Natural killer cell (primary cell): ENCODE data around the gene CDX2. TPM values are rescaled to one million over a fixed set of nuclear protein-coding genes. Genes with fewer than 3 reads are reported as not detected.

Experiments used
- ATAC-seq, 3 donors: fragments of 150-1000 bp in 2 of 3; fragments of 200-7000 bp in 1 of 3; cut with Tn5 transposase; 1 replicate in 1 of 3; 2 replicates in 2 of 3; pipeline ENCODE4 v1.10.0; 2021; ENCODE audit warnings: mild to moderate bottlenecking in 2 of 3, moderate library complexity in 2 of 3
- DNase-seq, 2 donors: peaks; one replicate each; pipeline versions ENCODE4 v3.0.0 to v3.0.0-alpha.2; 2013 to 2021; ENCODE audit warnings: mixed read lengths in 1 of 2
- H3K27ac ChIP-seq: one replicate; pipeline ENCODE4 v1.5.1; 2013; ENCODE audit warnings: mild to moderate bottlenecking, low read length
- H3K27me3 ChIP-seq: one replicate; pipeline ENCODE4 v1.6.1; 2013; ENCODE audit warnings: low read length; ENCODE audit not compliant: control insufficient read depth, insufficient read depth
- H3K36me3 ChIP-seq: one replicate; pipeline ENCODE4 v1.6.1; 2013; ENCODE audit warnings: low read length; ENCODE audit not compliant: control insufficient read depth, insufficient read depth
- H3K4me1 ChIP-seq: one replicate; pipeline ENCODE4 v1.6.1; 2013; ENCODE audit warnings: low read length; ENCODE audit not compliant: control insufficient read depth, insufficient read depth
- H3K4me3 ChIP-seq: one replicate; pipeline ENCODE4 v1.5.1; 2013; ENCODE audit warnings: low read length
- H3K9me3 ChIP-seq: one replicate; pipeline ENCODE4 v1.6.1; 2013; ENCODE audit warnings: low read length; ENCODE audit not compliant: control insufficient read depth, insufficient read depth
- H3K27ac Mint-ChIP-seq, 2 donors: one replicate each; pipeline ENCODE4 v1.8.0; 2022; ENCODE audit warnings: mild to moderate bottlenecking in 2 of 2, mixed read lengths in 2 of 2, moderate library complexity in 1 of 2
- H3K27me3 Mint-ChIP-seq, 2 donors: one replicate each; pipeline ENCODE4 v1.8.0; 2022; ENCODE audit warnings: low read depth in 2 of 2, mixed read lengths in 2 of 2
- H3K36me3 Mint-ChIP-seq: one replicate; pipeline ENCODE4 v1.8.0; 2022; ENCODE audit warnings: mixed read lengths
- H3K4me1 Mint-ChIP-seq, 2 donors: one replicate each; pipeline ENCODE4 v1.8.0; 2022; ENCODE audit warnings: mixed read lengths in 2 of 2
- H3K4me3 Mint-ChIP-seq: one replicate; pipeline ENCODE4 v1.8.0; 2022; ENCODE audit warnings: mild to moderate bottlenecking, moderate library complexity, mixed read lengths
- H3K9me3 Mint-ChIP-seq, 2 donors: one replicate each; pipeline ENCODE4 v1.8.0; 2022; ENCODE audit warnings: mixed read lengths in 2 of 2
- WGBS: methylation state at CpG from one replicate; pipeline ENCODE4 v1.1.7; 2013; ENCODE audit warnings: missing lambda C conversion rate; ENCODE audit not compliant: insufficient coverage; 5-methylcytosine and 5-hydroxymethylcytosine counted together
- intact Hi-C: fragments of 100-400 bp; cut with micrococcal nuclease; formaldehyde crosslinking; loops from one replicate; pipeline ENCODE4 v1.14.2; 2022
- total RNA-seq, 4 donors: library from RNA; stranded (reverse); fragments of 120-200 nt in 1 of 4; gene quantifications; one replicate each; pipeline versions ENCODE4 v1.2.3 to v1.2.4, GENCODE V29; 2013 to 2022
- TF ChIP-seq, protein P1 (sequence below): fragments of 200-600 bp; IDR thresholded peaks from one replicate; pipeline ENCODE4 v1.8.0; 2022; ENCODE audit warnings: antibody characterized with exemption

The CDX2 gene
- total RNA-seq, 3 donors from 2014 or later (not counting 1 experiment from before 2014, with no cell fraction given), result not detected

DNA sequence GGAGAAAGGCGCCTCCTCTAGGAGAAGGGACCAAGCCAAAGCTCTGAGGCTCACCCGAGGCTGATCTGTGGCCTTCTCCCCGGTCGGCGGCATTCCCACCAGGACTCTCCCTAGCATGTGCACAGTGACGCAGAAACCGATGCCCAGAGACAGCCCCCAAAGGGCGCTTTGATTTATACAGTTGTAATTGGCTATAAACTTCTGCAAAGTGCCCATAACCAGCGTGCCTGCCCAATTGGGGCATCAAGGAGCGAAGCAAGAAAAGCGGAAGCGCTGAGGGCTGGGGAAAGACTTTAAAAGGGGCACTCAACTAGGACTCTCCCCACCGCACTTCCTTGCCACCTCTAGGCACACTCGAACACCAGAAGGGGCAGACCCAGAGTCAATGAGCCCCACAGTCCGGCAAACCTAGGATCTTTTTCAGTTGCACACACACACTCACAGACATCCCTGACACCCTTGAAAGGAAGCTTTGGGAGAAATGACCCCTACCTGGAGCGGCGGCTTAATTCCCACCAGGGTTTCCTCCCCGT, 1.8 kb downstream of the CDX2 start:
- Histone ChIP-seq H3K4me1 (peaks cover 9% of the 10 kb centered on the region), H3K9me3 (no peaks in the 10 kb centered on the region), H3K4me3 (no peak overlapping the region), H3K27ac (no peak overlapping the region), H3K27me3 (peaks cover 58% of the 10 kb centered on the region), H3K36me3 (no peaks in the 10 kb centered on the region)
- DNase-seq (no peak), ATAC-seq (no peak)
- H3K27me3 Mint-ChIP-seq, result peaks cover 59 to 73% of the 10 kb centered on the region in 2 donors
- peaks cover 5 to 6% of the 10 kb centered on the region in 2 donors for H3K4me1 Mint-ChIP-seq
- no peak overlapping the region for H3K27ac Mint-ChIP-seq
- WGBS, result 4% methylated on average over 18 of the region's 18 CpGs
- no peaks in the 10 kb centered on the region for H3K9me3 Mint-ChIP-seq
- intact Hi-C loops, result no loop called here
- H3K36me3 Mint-ChIP-seq, result no peaks in the 10 kb centered on the region
- no peak overlapping the region for H3K4me3 Mint-ChIP-seq
- TF ChIP-seq, protein P1, sequence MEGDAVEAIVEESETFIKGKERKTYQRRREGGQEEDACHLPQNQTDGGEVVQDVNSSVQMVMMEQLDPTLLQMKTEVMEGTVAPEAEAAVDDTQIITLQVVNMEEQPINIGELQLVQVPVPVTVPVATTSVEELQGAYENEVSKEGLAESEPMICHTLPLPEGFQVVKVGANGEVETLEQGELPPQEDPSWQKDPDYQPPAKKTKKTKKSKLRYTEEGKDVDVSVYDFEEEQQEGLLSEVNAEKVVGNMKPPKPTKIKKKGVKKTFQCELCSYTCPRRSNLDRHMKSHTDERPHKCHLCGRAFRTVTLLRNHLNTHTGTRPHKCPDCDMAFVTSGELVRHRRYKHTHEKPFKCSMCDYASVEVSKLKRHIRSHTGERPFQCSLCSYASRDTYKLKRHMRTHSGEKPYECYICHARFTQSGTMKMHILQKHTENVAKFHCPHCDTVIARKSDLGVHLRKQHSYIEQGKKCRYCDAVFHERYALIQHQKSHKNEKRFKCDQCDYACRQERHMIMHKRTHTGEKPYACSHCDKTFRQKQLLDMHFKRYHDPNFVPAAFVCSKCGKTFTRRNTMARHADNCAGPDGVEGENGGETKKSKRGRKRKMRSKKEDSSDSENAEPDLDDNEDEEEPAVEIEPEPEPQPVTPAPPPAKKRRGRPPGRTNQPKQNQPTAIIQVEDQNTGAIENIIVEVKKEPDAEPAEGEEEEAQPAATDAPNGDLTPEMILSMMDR, result no peak

- DNase-seq (no peak), ATAC-seq (no peak)
- Mint-ChIP-seq H3K4me1 (peaks cover 5 to 6% of the 10 kb centered on the region in 2 donors), H3K9me3 (no peaks in the 10 kb centered on the region), H3K27me3 (peaks cover 59 to 79% of the 10 kb centered on the region in 2 donors), H3K4me3 (no peak overlapping the region), H3K36me3 (no peaks in the 10 kb centered on the region), H3K27ac (no peak overlapping the region)
- Histone ChIP-seq H3K27ac (no peak overlapping the region), H3K27me3 (peaks cover 56% of the 10 kb centered on the region), H3K36me3 (no peaks in the 10 kb centered on the region), H3K4me3 (no peak overlapping the region), H3K9me3 (no peaks in the 10 kb centered on the region), H3K4me1 (peaks cover 9% of the 10 kb centered on the region)
- intact Hi-C loops, result no loop called here
- TF ChIP-seq, protein P1, result no peak
- 8% methylated on average over 38 of the region's 38 CpGs for WGBS
These were observed 2.4 kb downstream of the CDX2 start for GRCh38 chr13:27966641-27967202.

DNA sequence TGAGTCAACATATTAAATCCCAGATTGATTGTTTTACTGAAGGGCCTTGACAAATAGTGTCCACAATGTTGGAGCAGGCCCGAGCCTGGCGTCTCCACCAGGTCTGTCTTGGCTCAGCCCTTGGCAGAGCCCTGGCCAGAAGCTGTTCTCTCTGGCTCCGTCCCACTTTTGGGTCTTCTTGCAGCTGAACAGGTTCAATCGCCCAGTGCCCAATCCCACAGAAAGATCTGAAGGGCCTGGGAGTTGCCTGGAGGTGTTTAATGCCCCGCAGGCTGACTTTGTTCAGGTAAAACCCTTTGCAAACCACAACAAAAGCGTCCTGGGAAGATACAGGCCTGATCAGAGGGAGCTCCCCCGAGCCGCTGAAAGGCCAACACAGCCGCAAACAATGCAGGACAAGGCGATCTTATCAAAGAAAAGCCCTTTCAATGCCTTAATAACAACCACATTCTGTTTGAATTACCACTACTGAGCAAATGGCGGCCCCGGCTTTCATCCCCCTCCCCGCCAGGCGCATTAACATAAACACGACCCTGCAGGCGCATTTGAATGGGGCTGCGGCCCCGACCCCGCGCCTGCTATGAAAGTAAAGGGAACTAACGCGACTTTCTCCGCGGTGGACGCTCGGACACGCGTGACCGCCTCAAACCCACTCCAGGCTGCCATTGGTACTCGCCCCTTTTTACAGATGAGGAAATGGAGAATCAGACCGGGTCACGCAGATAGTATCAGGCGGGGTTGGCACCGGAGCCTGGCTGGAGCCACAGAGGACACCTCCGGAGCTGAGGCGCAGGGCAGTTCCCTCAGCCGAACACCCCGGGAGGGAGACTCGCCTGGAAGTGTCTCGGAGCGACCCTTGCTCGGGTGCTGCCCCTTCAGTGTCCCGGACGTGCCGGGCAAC, 3.1 kb downstream of the CDX2 start:
- Histone ChIP-seq H3K27me3 (peaks cover 54% of the 10 kb centered on the region), H3K4me3 (no peak overlapping the region)
- H3K9me3 Mint-ChIP-seq, result no peaks in the 10 kb centered on the region

More for the DNA sequence above, 3.1 kb downstream of the CDX2 start:
- no peak overlapping the region for H3K27ac ChIP-seq
- H3K36me3 ChIP-seq, result no peaks in the 10 kb centered on the region
- DNase-seq, result no peak
- Mint-ChIP-seq H3K4me1 (peaks cover 5 to 6% of the 10 kb centered on the region in 2 donors), H3K27me3 (peaks cover 57 to 78% of the 10 kb centered on the region in 2 donors), H3K36me3 (no peaks in the 10 kb centered on the region), H3K27ac (no peak overlapping the region), H3K4me3 (no peak overlapping the region)
- 16% methylated on average over 45 of the region's 45 CpGs for WGBS
- ATAC-seq, result no peak
- no peaks in the 10 kb centered on the region for H3K9me3 ChIP-seq
- H3K4me1 ChIP-seq, result peaks cover 12% of the 10 kb centered on the region
- TF ChIP-seq, protein P1, result no peak
- intact Hi-C loops, result no loop called here
